ENCODE data around the gene CACNG6.

The CACNG6 gene

GRCh38 chr19:53958823-53959757, 32.3 kb upstream of the CACNG6 start:
- Histone ChIP-seq H3K36me3 (ENCODE audit: control insufficient read depth in 4 of 4, insufficient read depth in 4 of 4, low read length in 3 of 4) (no peaks in the 10 kb centered on the region), H3K27ac (ENCODE audit: insufficient read depth in 1 of 2, low read depth in 1 of 2, low read length in 2 of 2, poor library complexity in 1 of 2, severe bottlenecking in 2 of 2) (no peak overlapping the region), H3K27me3 (replicated peaks in 2 of 5; ENCODE audit: control insufficient read depth in 4 of 5, insufficient read depth in 5 of 5, low read length in 4 of 5) (peaks cover 4 to 84% (median 39%) of the 10 kb centered on the region in 5 experiments), H3K4me3 (ENCODE audit: control insufficient read depth in 1 of 7, extremely low read depth in 1 of 7, insufficient read depth in 4 of 7, low read depth in 2 of 7, low read length in 6 of 7) (no peak overlapping the region), H3K4me1 (ENCODE audit: control extremely low read depth in 1 of 4, control insufficient read depth in 4 of 4, insufficient read depth in 4 of 4, low read length in 3 of 4) (peaks cover 0 to 6% (median 1%) of the 10 kb centered on the region in 4 experiments), H3K9me3 (ENCODE audit: control extremely low read depth in 1 of 5, control insufficient read depth in 4 of 5, insufficient read depth in 2 of 5, low read depth in 1 of 5, low read length in 4 of 5) (peaks cover 0 to 1% (median 0%) of the 10 kb centered on the region in 5 experiments)
- DNase-seq = no peak
- ChIA-PET CTCF (interaction anchor here (0.6 kb wide), 1 partner anchor 1037 kb away, joined by 3 read pairs; no protein-coding TSS in a partner anchor), POLR2A (no interaction called here)
- WGBS (ENCODE audit: insufficient coverage) = 3% methylated on average over 11 of the region's 22 CpGs

- H3K27me3 ChIP-seq (replicated peaks in 2 of 5; ENCODE audit: control insufficient read depth in 4 of 5, insufficient read depth in 5 of 5, low read length in 4 of 5) = peaks cover 10 to 91% (median 48%) of the 10 kb centered on the region in 5 experiments
- peaks cover 0 to 10% (median 2%) of the 10 kb centered on the region in 4 experiments for H3K4me1 ChIP-seq (ENCODE audit: control extremely low read depth in 1 of 4, control insufficient read depth in 4 of 4, insufficient read depth in 4 of 4, low read length in 3 of 4)
- no peak for DNase-seq
- ChIA-PET CTCF (no interaction called here), POLR2A (no interaction called here)
- no peaks in the 10 kb centered on the region for H3K9me3 ChIP-seq (ENCODE audit: control extremely low read depth in 1 of 5, control insufficient read depth in 4 of 5, insufficient read depth in 2 of 5, low read depth in 1 of 5, low read length in 4 of 5)
- H3K4me3 ChIP-seq (ENCODE audit: control insufficient read depth in 1 of 7, extremely low read depth in 1 of 7, insufficient read depth in 4 of 7, low read depth in 2 of 7, low read length in 6 of 7) = no peak overlapping the region
- 14% methylated on average over 4 of the region's 10 CpGs for WGBS (ENCODE audit: insufficient coverage)
- no peaks in the 10 kb centered on the region for H3K36me3 ChIP-seq (ENCODE audit: control insufficient read depth in 4 of 4, insufficient read depth in 4 of 4, low read length in 3 of 4)
- no peak overlapping the region for H3K27ac ChIP-seq (ENCODE audit: insufficient read depth in 1 of 2, low read depth in 1 of 2, low read length in 2 of 2, poor library complexity in 1 of 2, severe bottlenecking in 2 of 2)
Observed at GRCh38 chr19:53960187-53960586, 31.2 kb upstream of the CACNG6 start.

DNA sequence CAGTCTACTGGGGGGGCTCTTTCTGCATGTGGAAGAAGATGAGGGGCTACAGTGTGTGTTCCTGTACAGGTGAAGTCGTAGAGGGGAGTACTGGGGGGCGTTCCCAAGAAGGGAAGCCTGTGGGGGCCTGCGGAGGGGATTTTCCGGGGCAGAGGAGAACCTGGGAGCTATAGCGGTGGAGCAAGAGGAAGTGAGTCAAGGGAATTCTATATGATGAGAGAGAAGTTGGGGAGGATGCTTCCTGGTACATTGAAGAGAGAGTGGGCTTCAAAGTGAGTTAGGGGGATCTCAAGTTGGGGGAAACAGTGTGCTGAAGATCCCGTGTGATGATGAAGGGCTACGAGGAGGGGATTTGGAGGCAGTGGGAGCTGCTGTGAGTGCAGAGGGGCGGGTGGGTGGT, 30.6 kb upstream of the CACNG6 start:
- H3K4me1 ChIP-seq (ENCODE audit: control extremely low read depth in 1 of 4, control insufficient read depth in 4 of 4, insufficient read depth in 4 of 4, low read length in 3 of 4) = peaks cover 0 to 10% (median 2%) of the 10 kb centered on the region in 4 experiments
- WGBS (ENCODE audit: insufficient coverage) = 2% methylated on average over 8 of the region's 8 CpGs
- peaks cover 10 to 91% (median 48%) of the 10 kb centered on the region in 5 experiments for H3K27me3 ChIP-seq (replicated peaks in 2 of 5; ENCODE audit: control insufficient read depth in 4 of 5, insufficient read depth in 5 of 5, low read length in 4 of 5)
- ChIA-PET CTCF (no interaction called here), POLR2A (no interaction called here)
- DNase-seq = no peak
- H3K9me3 ChIP-seq (ENCODE audit: control extremely low read depth in 1 of 5, control insufficient read depth in 4 of 5, insufficient read depth in 2 of 5, low read depth in 1 of 5, low read length in 4 of 5) = no peaks in the 10 kb centered on the region
- no peaks in the 10 kb centered on the region for H3K36me3 ChIP-seq (ENCODE audit: control insufficient read depth in 4 of 4, insufficient read depth in 4 of 4, low read length in 3 of 4)
- H3K4me3 ChIP-seq (ENCODE audit: control insufficient read depth in 1 of 7, extremely low read depth in 1 of 7, insufficient read depth in 4 of 7, low read depth in 2 of 7, low read length in 6 of 7) = no peak overlapping the region
- H3K27ac ChIP-seq (ENCODE audit: insufficient read depth in 1 of 2, low read depth in 1 of 2, low read length in 2 of 2, poor library complexity in 1 of 2, severe bottlenecking in 2 of 2) = no peak overlapping the region

DNA sequence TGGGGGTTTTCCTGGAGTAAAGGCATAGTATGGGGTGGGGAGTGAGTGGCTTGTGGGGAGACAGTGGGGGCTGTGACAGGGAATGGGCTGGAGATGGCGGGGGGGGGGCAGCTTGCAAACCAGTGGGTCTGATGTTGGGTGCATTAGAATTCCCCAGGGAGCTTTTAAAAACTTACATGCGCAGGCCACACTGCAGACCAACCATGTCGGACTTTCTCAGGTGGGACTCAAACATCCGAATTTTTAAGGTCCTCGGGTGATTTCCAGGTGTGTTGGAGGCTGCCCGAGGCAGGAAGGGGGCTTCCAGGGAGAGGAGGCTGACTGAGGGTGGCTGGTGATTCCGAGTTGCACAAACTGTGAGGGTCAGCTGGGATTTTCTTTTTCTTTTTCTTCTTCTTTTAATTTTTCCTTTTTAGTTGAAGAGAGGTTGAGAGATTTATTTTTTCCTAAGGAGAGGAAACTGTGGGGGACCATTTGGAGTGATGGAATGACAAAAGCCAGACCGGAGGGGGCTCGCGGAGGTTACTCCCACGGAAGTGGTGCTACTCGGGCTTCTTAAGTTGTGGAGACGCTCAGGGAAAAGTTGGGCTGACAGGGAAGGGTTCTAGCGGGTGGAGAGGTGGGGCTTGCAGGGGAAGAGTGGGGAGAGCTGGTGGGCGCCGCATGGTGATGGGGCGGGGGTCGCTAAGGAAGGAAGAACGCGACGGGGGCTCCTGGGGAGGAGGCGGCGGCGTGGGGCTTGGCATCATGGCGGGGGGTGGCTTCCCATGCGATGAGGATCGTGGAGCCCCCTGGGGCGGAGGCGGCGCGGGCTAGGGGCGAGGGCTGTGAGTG, 29.7 kb upstream of the CACNG6 start:
- Histone ChIP-seq H3K27ac (ENCODE audit: insufficient read depth in 1 of 2, low read depth in 1 of 2, low read length in 2 of 2, poor library complexity in 1 of 2, severe bottlenecking in 2 of 2) (no peak overlapping the region), H3K27me3 (replicated peaks in 2 of 5; ENCODE audit: control insufficient read depth in 4 of 5, insufficient read depth in 5 of 5, low read length in 4 of 5) (peaks cover 6 to 88% (median 48%) of the 10 kb centered on the region in 5 experiments), H3K4me1 (ENCODE audit: control extremely low read depth in 1 of 4, control insufficient read depth in 4 of 4, insufficient read depth in 4 of 4, low read length in 3 of 4) (peaks cover 0 to 10% (median 2%) of the 10 kb centered on the region in 4 experiments), H3K4me3 (ENCODE audit: control insufficient read depth in 1 of 7, extremely low read depth in 1 of 7, insufficient read depth in 4 of 7, low read depth in 2 of 7, low read length in 6 of 7) (no peak overlapping the region), H3K9me3 (ENCODE audit: control extremely low read depth in 1 of 5, control insufficient read depth in 4 of 5, insufficient read depth in 2 of 5, low read depth in 1 of 5, low read length in 4 of 5) (no peaks in the 10 kb centered on the region), H3K36me3 (ENCODE audit: control insufficient read depth in 4 of 4, insufficient read depth in 4 of 4, low read length in 3 of 4) (no peaks in the 10 kb centered on the region)
- WGBS (ENCODE audit: insufficient coverage) = 3% methylated on average over 20 of the region's 32 CpGs
- no peak for DNase-seq
- ChIA-PET POLR2A (no interaction called here), CTCF (no interaction called here)

DNA sequence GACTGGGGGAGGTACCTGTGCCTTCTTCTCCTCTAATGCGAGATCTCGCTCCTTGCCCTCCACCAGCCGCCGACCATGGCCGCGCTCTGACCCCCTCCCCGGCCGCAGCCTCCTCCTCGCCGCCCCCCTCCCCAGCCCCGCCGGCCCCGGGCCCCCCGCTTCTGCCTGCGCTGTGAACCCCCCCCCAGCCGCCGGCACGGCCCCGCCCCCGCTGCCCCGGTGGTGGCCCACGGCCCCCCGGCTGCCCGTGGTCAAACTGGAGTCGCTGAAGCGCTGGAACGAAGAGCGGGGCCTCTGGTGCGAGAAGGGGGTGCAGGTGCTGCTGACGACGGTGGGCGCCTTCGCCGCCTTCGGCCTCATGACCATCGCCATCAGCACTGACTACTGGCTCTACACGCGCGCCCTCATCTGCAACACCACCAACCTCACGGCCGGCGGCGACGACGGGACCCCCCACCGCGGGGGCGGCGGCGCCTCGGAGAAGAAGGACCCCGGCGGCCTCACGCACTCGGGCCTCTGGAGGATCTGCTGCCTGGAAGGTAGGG, 28.5 kb upstream of the CACNG6 start, which contains the start of gene CACNG8:
Gene CACNG8, plus strand, starts transcription at position 51 of the 545 bp plus-strand sequence.
- POLR2A ChIA-PET = interaction anchor here (0.6 kb wide), 1 partner anchor 1083 kb away, joined by 7 read pairs; no protein-coding TSS in a partner anchor
- peaks cover 0 to 10% (median 2%) of the 10 kb centered on the region in 4 experiments for H3K4me1 ChIP-seq (ENCODE audit: control extremely low read depth in 1 of 4, control insufficient read depth in 4 of 4, insufficient read depth in 4 of 4, low read length in 3 of 4)
- 3% methylated on average over 32 of the region's 55 CpGs for WGBS (ENCODE audit: insufficient coverage)

GRCh38 chr19:53965091-53965490, 26.3 kb upstream of the CACNG6 start:
- peaks cover 6 to 60% (median 28%) of the 10 kb centered on the region in 5 experiments for H3K27me3 ChIP-seq (replicated peaks in 2 of 5; ENCODE audit: control insufficient read depth in 4 of 5, insufficient read depth in 5 of 5, low read length in 4 of 5)
- ChIA-PET POLR2A (no interaction called here), CTCF (interaction anchor here (0.5 kb wide), 1 partner anchor 64 kb away, joined by 4 read pairs; no protein-coding TSS in a partner anchor)
- H3K36me3 ChIP-seq (ENCODE audit: control insufficient read depth in 4 of 4, insufficient read depth in 4 of 4, low read length in 3 of 4) = no peaks in the 10 kb centered on the region
- no peaks in the 10 kb centered on the region for H3K9me3 ChIP-seq (ENCODE audit: control extremely low read depth in 1 of 5, control insufficient read depth in 4 of 5, insufficient read depth in 2 of 5, low read depth in 1 of 5, low read length in 4 of 5)
- WGBS (ENCODE audit: insufficient coverage) = 85% methylated on average over 7 of the region's 11 CpGs
- no peak overlapping the region for H3K27ac ChIP-seq (ENCODE audit: insufficient read depth in 1 of 2, low read depth in 1 of 2, low read length in 2 of 2, poor library complexity in 1 of 2, severe bottlenecking in 2 of 2)
- H3K4me1 ChIP-seq (ENCODE audit: control extremely low read depth in 1 of 4, control insufficient read depth in 4 of 4, insufficient read depth in 4 of 4, low read length in 3 of 4) = peaks cover 0 to 10% (median 2%) of the 10 kb centered on the region in 4 experiments
- H3K4me3 ChIP-seq (ENCODE audit: control insufficient read depth in 1 of 7, extremely low read depth in 1 of 7, insufficient read depth in 4 of 7, low read depth in 2 of 7, low read length in 6 of 7) = peak overlapping the region in 1 of 7 experiments; percentile 45
- no peak for DNase-seq

More for the DNA sequence above, 28.5 kb upstream of the CACNG6 start, which contains the start of gene CACNG8:
- H3K4me3 ChIP-seq (ENCODE audit: control insufficient read depth in 1 of 7, extremely low read depth in 1 of 7, insufficient read depth in 4 of 7, low read depth in 2 of 7, low read length in 6 of 7) = no peak within 1 kb of the TSS
- H3K27ac ChIP-seq (ENCODE audit: insufficient read depth in 1 of 2, low read depth in 1 of 2, low read length in 2 of 2, poor library complexity in 1 of 2, severe bottlenecking in 2 of 2) = no peak within 1 kb of the TSS
- DNase-seq = no peak
- CTCF ChIA-PET = no interaction called here
- peaks cover 6 to 80% (median 38%) of the 10 kb centered on the region in 5 experiments for H3K27me3 ChIP-seq (replicated peaks in 2 of 5; ENCODE audit: control insufficient read depth in 4 of 5, insufficient read depth in 5 of 5, low read length in 4 of 5)
- no peaks in the 10 kb centered on the region for H3K9me3 ChIP-seq (ENCODE audit: control extremely low read depth in 1 of 5, control insufficient read depth in 4 of 5, insufficient read depth in 2 of 5, low read depth in 1 of 5, low read length in 4 of 5)
- no peaks in the 10 kb centered on the region for H3K36me3 ChIP-seq (ENCODE audit: control insufficient read depth in 4 of 4, insufficient read depth in 4 of 4, low read length in 3 of 4)

Measured in common myeloid progenitor, CD34-positive (primary cell).